Measurements from ENCODE around the gene MAP6. TPM values are rescaled to one million over a fixed set of nuclear protein-coding genes. Genes with fewer than 3 reads are reported as not detected.

MAP6 gene
- total and polyA plus RNA-seq, 9 of the 15 experiments (the other 6 are each of a cell fraction or from before 2014, with no cell fraction given), result not detected

GRCh38 chr11:75639762-75640181 lies 29.1 kb downstream of the MAP6 start:
- WGBS (ENCODE audit: insufficient coverage, low coverage, missing lambda C conversion rate), result 0% methylated on average over 4 of the region's 4 CpGs
- FAIRE-seq (no peak), DNase-seq (ENCODE audit: extremely low read depth in 1 of 4, low spot score in 3 of 4) (peak in 2 of 4 experiments; percentile 17 to 27), ATAC-seq (peak; percentile 63)
- Histone ChIP-seq H3K4me1 (replicated peaks in 1 of 2; ENCODE audit: control insufficient read depth in 2 of 2, insufficient read depth in 2 of 2, low read length in 2 of 2) (peaks cover 0 to 4% of the 10 kb centered on the region in 2 experiments; a peak in 3 of 5 replicates), H3K27me3 (ENCODE audit: control insufficient read depth in 2 of 2, insufficient read depth in 2 of 2, low read length in 2 of 2) (peaks cover 6 to 9% of the 10 kb centered on the region in 2 experiments; a peak in 3 of 5 replicates), H3K9ac (ENCODE audit: insufficient read depth in 1 of 2, low read depth in 2 of 2, low read length in 2 of 2) (peak overlapping the region in 1 of 2 experiments; percentile 43; a peak in 1 of 4 replicates), H4K20me1 (replicated peaks; ENCODE audit: control insufficient read depth, insufficient read depth, low read length) (no peaks in the 10 kb centered on the region), H3K9me1 (ENCODE audit: control insufficient read depth, insufficient read depth, low read length) (no peaks in the 10 kb centered on the region), H3K4me2 (ENCODE audit: insufficient read depth, low read length) (no peak overlapping the region), H3K4me3 (no peak overlapping the region), H3K27ac (ENCODE audit: extremely low read depth, low read depth, low read length) (no peak overlapping the region), H3K9me3 (replicated peaks; ENCODE audit: control insufficient read depth, insufficient read depth, low read depth, low read length) (no peaks in the 10 kb centered on the region), H2AFZ (ENCODE audit: low read depth, low read length) (no peak overlapping the region), H3K36me3 (ENCODE audit: control insufficient read depth, insufficient read depth, low read length) (no peaks in the 10 kb centered on the region), H3K79me2 (ENCODE audit: control insufficient read depth, insufficient read depth, low read length) (no peaks in the 10 kb centered on the region)
- POLR2A ChIA-PET, result interaction anchor here (0.9 to 1.5 kb wide), 3 partner anchors 9 to 40 kb away, joined by 3 to 8 read pairs (median 3); no protein-coding TSS in a partner anchor
- intact Hi-C loops (cut with micrococcal nuclease), result no loop called here
- no TSS peak for BruUV-seq (replicated peaks)
- peak; percentile 74; the same call in 1 of the 2 replicates for TF ChIP-seq FOXJ2 (tag; IDR thresholded peaks at IDR 0.05)
- no peak for TF ChIP-seq RBM25 (IDR thresholded peaks at IDR 0.05; ENCODE audit: low read depth, low read length, severe bottlenecking)
- TF ChIP-seq CBFA2T2 (conservative IDR thresholded peaks at IDR 0.05), result no peak
- peak; percentile 88 for TF ChIP-seq RFX1 (IDR thresholded peaks at IDR 0.05)
- no peak for TF ChIP-seq RFX7 (CRISPR knock-in tag; IDR thresholded peaks at IDR 0.05)
- 0 out of 2 replicates have a peak, but pooled peaks have one; percentile 24 for TF ChIP-seq MYNN (IDR thresholded peaks at IDR 0.05)
- no peak for TF ChIP-seq MYNN (CRISPR knock-in tag; IDR thresholded peaks at IDR 0.05)
- no peak for TF ChIP-seq GABPB2 (CRISPR knock-in tag; conservative IDR thresholded peaks at IDR 0.05)
- TF ChIP-seq CBFA2T3 (IDR thresholded peaks at IDR 0.05), result 0 out of 2 replicates have a peak, but pooled peaks have one; percentile 3
- TF ChIP-seq HSF4 (CRISPR knock-in tag; IDR thresholded peaks at IDR 0.05; ENCODE audit: borderline replicate concordance), result no peak
- CTCF ChIA-PET (ENCODE audit: low intra/inter-chr PET ratio), result no interaction called here
- in situ Hi-C loops (cut with MboI), result no loop called here

All from K562 (cell line).